Stimulated activated CD8-positive, alpha-beta memory T cell treated with anti-CD3 and anti-CD28 coated beads, Interleukin-4, amount 100 ng/mL, for 4 hours (primary cell): ENCODE results near the gene CC2D1A.

Experiments
- DNase-seq, 2 donors: peaks; one replicate each; pipeline ENCODE4 v3.0.0-alpha.2; 2020; ENCODE audit warnings: low read depth in 2 of 2, low spot score in 1 of 2

Gene CC2D1A

DNA sequence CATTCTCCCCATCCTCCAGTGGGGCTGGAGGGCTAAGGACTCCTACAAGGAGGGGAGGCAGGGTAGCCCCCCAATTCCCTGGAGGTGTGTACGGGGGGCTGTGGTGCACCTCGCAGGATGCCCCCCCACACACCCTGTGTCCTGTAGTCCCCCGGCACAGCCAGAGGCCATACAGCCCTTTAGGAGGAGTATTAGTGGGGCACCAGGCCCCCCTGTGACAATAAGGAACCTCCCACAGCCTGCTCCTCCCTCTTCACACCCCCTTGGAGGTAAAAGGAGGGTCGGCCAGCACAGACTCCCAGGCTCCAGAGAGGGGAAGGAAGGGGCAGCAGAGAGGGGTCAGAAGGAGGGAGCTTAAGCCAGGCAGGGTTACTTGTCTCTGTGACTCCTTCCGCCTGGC, 29.2 kb upstream of the CC2D1A start, which contains the start of gene NANOS3:
Gene NANOS3, plus strand, starts transcription at position 301 of the 400 bp plus-strand sequence. CDS start 115 bp downstream, outside the sequence.
- no peak for DNase-seq

DNA sequence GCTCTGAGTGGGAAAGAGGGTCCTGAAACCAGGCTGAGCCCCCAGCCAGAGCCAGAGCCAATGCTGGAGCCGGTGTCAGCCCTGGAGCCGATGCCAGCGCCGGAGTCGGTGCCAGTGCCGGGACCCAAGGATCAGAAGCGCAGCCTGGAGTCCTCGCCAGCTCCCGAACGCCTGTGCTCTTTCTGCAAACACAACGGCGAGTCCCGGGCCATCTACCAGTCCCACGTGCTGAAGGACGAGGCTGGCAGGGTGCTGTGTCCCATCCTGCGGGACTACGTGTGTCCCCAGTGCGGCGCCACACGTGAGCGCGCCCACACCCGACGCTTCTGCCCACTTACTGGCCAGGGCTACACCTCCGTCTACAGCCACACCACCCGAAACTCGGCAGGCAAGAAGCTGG, 28.7 kb upstream of the CC2D1A start:
- no peak for DNase-seq

DNA sequence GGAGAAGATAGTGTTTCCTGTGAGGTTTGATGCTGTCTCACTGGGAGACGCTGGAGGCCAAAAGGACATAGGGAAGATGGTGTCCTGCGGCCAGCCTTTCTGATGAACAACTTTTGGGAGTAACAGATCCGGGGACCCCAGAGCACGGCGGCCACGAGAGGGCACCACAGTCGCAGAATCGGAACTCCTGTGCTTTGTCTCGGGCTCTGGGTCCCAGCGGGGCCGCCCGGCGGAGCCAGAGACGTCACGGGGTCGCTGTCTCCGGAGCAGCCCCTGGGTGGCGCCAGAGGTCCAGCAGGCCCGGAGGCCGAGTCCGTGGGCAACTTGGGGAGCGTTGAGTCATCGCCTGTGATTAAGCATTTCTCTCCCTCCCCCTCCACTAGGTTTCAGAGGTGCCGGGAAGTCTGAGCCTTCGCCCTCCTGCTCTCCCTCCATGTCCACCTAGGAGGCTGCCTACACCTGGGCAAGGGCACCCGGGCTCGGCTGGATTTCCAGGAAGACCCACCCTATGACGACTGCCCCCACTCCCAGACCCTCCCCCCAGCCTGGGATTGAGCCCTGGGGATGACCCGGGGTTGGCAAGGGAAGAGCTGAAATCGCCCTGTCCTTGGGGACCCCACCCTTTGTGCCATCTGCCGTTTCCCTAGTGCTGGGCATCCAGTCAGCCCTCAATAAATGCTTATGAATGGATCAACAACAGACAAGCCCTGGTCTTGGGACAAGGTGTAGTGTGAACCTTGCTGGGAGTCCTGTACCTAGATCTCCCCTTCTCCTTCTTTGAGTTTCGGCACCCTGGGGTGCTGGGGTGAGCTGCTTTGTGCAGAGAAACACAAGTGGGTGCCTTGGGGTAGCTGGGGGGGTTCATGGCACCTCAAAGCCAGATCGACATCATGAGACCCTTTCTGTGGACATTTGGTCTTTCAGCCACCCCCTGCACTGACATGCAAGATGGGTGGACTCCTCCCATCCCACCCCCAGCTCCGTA, 25.6 kb upstream of the CC2D1A start:
- DNase-seq: peak; percentile 94 to 97

DNA sequence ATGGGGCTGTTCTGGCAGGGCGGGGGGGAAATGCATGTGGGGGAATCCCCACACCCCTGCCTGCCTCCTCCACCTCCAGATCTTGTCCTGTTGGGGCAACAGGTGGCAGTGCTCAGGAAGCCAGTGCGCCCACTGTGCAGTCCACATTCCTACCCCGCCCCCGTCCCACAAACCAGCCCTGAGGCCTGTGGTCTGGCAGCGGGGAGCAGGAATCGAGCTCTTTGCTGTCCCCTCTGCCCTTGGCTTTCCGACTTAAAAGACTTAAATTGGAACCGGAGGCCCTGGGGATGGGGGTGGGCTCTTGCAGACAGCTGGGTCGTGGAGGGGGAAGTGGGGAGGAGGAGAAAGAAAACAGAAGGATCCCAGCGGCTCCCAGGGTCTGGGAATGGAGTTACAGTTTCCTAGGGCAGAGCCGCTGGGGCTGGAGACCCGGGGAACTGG, 24.7 kb upstream of the CC2D1A start:
- no peak for DNase-seq

DNA sequence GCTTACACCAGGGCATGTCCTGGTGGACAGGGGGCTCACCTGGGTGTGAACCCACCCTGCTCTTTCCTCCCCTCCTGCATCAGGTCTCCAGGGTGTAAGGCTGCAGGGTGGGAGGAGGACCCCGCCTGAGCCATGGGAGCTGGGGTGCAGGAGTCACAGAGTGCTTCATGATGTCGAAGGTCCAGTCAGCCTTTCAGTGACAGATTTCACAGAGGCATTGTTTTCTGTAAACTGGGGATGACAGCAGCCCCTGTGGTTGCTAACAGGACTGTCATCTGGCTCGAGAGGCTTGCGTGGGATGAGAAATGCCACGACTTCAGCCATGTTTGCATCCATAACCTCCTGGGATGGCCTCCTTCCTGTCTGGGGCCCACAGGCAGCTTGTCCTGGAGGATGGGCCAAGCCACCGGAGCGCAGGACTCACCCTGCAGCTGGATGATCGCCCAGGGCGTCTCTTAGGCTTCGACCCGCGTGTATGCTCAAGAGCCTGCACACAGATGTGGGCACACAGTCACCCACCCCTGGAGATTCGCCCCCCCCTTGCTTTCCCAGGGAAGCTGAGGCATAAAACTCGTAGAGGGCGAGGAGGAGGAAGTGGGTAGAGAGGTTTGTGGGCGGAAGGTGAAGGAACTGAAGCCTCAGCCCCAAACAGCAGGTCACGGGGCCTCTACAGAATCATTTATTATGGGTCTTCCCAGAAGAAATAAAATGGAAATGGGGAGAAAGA, 24.1 kb upstream of the CC2D1A start:
- DNase-seq: peak in 1 of 2 donors; percentile 33

DNA sequence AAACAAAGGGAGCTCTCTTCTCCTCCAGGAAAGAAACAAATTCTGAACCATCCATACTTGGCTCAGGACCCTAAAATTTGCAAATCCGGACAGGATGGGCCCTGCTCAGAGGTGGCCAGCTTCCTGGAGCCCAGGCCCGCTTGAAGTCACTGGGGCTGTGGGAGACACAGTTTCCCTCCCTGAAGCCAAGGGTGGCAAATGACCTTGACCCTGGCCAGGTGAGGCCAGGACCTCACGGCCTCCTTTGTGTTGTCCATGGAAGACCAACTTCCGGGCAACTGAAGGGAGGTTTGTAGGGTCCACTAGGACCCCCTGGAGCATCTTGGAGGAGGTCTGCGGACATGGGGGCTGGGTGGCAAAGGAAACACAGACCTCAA, 23.6 kb upstream of the CC2D1A start:
- DNase-seq: no peak

DNA sequence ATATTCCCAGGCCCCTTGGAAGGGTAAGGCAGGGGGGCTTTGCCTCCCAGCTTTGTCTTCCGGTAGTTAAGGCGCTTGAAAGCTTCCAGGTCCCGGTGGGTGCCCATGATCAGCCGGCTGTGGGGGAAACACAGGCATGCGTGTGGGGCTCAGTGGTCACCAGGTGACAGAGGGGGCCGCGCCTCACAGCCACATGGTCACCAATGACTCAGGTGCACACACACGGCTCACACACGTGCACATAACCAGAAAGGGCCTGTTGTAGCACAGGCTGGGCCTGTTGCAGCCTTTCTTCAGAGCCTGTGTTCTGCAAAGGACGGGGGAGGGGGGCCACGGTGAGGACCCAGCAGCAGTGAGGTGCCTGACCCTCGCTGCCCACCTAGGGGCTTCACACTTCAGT, 23.2 kb upstream of the CC2D1A start:
- DNase-seq: no peak

DNA sequence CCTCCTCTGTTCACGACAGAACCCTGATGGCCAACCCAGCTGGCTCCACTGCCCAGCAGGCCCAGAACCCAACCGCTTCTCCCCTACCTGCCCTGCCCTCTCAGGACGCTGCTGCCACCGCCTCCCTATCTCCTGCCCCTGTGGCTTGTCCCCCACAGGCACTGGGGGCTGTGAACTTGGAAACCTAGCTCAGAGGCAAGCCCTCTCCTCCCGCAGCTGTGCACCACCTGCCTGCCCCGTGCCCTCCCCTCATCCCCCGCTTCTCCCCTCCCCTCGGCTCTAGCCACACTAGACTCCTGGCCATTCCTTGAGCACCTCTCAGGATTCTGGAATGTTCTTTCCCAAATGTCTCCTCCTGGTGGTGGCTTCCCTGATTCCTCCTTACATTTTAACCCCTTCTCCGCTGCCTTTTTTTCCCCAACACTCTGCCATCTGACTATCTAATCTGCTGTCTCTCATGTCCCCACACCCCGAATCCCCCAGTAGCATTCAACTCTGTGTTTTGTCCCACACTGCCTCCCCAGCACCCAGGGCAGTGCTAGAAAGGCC, 22.4 kb upstream of the CC2D1A start:
- no peak for DNase-seq

DNA sequence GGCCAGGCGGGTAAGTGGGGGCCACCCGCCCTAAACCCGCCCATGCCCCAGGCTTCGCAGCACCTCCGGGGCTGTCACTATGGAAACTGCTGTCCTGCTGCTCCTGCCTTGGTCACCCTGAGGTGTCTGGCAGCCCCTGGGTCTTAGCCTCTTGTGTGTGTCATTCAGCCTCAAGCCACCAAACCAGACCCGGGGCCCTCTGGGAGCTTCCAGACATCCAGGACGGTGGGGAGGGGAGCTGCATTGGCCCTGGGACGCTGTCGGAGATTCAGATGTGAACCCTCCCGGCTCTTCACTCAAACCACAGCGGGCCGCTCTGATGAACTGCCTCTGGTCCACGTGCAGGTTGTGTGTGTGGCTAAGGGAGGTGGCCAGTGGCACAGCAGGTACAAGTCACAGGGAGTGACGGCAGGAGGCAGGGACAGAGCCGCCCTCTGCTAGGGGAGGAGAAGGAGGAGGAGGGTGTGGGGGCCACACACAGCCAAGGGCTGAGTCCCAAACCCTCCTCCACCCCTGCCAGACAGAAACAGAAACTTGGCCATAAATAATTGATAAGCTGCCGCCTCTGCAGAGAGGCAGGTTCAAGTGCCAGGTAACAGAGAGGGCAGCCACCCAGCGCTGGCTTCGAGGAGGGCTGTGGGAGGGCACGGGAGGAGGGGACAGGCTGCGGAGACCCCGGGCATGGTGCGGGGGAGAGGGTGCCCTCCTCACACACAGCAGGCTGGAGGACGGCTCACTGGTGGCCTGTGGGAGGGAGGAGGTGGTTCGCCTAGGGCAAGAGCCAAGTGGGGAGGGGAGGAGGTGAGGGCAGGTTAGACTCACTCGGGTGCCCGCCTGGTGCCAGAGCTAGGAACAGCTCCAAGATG, 21.0 kb upstream of the CC2D1A start:
- DNase-seq: no peak

DNA sequence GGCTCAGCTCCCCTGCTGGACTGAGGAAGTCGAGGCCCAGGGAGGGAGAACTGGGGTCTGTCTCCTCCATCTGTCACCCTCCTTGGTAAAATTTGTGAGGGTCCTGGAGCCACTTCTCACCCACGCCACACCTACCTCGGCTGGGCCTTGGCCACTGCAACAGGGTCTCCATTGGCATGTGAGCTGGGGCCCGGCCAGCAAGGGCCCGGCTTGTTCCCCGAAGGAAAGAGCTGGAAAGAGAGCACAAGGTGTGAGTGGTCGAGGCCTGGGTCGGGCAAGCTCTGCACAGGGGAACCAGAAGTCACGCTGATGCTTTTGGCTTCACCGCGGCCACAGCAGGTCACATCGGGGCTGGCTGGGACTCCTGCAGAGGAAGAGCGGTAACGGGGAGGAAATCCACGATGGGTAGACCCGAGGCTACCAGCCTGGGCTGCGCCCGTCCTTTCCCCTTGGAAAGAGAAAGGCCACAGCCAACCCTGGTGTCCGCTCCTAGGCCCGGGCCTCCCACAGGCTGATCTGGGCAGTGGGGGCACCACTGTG, 20.1 kb upstream of the CC2D1A start:
- DNase-seq: no peak

DNA sequence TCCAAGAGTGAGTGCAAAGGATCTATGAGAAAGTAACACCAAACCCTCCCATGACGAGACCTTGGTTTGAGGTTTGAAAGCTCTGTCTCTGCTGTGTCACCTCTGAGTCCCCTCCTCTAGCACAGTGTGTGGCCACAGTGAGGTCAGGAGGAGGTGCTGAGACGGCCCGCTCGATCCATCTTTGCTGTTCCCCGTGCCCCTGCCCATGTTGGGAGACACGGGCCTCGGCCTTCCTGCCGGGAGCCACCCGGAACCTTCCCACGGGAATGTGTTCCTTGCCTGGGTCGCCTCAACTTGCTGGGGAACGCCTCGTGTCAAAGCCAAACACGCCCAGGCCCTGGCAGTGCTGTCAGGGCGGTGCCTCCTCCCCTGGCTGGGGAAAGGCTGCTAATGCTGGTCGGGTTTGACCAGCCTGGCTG, 19.0 kb upstream of the CC2D1A start:
- DNase-seq: peak in 1 of 2 donors; percentile 38

DNA sequence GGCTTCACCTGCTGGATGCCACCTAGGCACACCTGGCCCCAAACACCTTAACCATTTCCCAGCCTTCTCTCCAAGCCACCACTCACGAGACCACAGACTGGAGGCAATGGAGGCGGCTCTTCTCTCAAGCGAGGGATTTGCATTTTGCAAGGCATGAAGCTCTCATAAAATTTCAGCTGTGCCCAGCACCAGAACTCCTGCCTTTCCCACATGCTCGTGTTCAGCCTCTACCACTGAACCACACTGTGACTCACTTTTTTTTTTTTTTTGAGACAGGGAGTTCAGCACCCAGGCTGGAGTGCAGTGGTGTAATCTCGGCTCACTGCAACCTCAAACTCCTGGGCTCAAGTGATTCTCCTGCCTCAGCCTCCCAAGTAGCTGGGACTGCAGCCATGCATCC, 18.5 kb upstream of the CC2D1A start:
- no peak for DNase-seq

DNA sequence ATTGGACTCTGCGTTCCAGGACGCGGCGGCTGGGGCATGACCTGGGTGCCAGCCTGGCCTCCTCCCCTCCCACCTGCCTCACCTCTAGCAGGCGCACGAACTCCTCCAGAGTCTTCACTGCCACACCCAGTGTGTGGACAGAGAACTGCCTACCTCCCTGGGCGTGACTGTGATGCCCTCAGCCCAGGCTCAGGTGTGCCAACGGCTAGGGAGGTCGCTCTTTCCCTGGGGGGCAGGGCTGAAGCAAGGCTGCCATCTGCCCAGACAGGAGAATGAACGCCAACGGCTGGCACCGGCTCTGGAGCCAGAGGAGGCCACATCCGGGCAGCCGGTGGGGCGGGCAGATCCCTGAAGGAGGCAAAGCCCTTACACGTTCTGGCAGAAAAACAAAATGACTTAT, 17.7 kb upstream of the CC2D1A start:
- DNase-seq: no peak

DNA sequence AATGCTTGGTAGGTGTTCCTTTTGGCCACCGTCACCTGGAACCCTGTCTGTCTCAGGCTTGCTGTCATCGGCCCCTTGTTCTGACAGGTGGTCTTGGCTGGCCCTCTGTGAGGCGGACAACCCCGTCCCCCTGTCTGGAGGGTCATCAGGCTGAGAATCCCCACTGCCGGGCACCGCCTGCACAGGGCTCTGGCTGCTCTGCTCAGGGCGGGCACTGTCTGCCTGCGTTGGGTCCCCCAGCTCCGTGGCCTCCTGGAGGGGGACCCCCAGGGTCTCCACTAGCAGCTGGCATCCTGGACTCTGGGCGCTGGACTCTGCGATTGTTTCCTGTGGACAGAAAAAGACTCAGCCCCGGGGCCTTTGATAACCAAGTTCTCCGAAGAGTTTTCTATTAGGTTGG, 15.9 kb upstream of the CC2D1A start:
- DNase-seq: no peak

DNA sequence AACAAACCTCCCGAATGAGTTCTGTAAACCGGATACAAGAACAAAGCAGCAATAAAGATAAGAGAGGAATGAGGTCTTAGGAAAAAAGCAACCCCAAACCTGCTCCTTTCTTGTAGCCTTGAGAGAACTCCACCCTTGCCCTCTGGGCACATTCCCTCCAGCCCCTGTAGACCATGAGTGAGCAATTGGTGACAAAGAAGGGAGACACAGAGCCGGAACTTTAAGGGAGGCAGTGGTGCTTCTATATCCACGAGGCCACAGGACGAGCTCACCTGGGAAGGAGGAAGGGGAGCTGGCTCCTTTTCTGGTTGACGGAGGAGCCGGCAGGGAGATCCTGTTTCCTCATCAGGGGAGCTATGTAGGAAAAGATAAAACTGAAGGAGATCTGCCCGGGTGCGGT, 13.1 kb upstream of the CC2D1A start:
- no peak for DNase-seq

DNA sequence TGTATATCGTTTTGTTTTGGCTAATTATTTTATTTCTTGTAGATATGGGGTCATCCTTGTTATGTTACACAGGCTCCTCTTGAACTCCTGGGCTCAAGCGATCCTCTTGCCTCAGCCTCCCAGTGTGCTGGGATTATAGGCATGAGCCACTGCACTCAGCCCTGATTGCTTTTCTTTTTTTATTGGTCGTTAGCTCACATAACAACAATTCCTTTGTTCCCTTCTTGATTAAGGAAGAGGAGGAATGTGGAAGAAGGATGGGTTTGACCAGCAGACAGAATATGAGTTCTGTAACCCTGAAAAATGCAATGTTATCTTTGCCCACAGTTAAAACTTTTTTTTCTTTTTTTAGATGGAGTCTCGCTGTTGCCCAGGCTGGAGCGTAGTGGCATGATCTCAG, 11.4 kb upstream of the CC2D1A start:
- DNase-seq: no peak

DNA sequence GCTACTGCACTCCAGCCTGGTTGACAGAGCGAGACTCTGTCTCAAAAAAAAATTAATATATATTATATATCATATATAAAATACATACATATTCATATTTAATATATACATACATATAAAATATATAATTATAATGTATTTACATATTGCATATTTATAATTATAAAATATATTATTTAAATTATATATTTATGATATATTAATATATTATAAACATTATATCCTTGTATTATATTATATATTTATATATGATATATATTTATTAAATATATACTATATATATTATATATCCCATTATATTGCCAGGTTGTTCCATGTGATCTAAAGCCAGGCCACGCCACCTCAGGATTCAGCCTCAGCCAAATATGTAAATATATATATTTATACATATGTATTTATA, 9.8 kb upstream of the CC2D1A start:
- no peak for DNase-seq

DNA sequence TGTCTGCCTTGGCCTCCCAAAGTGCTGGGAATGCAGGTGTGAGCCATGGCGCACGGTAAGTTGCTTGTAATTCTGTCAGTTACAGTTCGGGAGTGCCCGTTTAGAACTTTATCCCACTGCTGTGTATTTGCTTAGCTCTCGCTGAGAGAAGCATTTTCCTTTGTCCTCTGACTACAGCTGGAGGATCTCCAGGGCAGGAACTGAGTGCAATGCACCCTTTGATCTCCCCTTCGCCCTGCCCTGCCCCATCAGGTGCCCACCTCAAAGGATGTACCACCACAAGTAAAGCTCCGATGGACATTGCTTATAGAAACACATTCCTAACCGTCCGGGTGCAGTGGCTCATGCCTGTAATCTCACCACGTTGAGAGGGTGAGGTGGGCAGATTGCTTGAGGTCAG, 6.6 kb upstream of the CC2D1A start:
- DNase-seq: no peak

DNA sequence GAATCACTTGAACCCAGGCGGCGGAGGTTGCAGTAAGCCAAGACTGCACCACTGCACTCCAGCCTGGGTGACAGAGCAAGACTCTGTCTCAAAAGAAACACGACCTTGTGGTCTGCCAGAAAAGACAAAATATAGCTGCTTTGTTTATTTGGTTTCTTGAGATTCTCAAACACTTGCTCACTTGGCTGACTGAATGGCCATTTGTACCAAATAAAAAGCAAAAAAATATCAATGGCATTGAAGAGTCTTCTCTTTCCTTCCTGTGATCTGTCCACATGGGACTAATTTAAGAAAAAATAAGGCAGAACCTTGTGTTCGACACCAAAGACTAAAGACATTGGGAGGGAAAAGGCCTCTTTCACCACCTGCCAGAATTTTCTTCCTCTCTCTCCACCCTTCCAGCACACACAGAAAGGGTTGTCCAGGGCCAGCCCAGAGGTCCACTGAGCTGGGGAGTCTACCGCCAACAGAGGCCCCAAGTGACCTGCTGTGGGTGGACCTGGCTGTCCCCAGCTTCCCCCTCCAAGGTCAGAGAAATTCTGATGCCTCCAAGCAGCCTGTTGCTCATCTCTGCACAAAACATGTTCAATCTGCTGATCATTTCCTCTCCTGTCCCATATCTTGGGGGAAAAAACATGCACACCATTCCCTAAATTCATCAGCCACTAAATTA, 6.0 kb upstream of the CC2D1A start:
- no peak for DNase-seq

DNA sequence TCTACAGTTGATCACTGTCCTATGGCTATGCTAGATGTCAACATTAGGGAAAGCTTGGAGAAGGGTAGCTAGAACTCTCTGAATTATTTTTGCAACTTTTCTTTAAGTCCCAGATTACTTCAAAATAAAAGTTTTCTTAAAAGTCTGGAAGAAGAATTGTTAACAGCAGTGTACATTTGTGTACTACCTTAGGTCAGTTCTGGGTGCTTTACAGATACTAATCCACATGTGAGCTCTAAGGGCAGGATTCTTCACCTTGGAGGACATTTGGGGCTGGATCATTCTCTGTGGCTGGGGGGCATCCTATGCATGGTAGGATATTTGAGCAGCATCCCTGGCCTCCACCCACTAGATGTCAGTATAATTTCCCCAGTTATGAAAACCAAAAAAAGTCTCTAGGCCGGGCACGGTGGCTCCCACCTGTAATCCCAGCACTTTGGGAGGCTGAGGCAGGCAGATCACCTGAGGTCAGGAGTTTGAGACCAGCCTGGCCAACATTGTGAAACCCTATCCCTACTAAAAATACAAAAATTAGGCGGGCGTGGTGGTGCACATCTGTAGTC, 2.9 kb upstream of the CC2D1A start:
- no peak for DNase-seq
